Panc1 (cell line): Measurements from ENCODE around the gene MOCS1.

ENCODE experiments used
- CTCF ChIP-seq: fragments of 450-650 bp; IDR thresholded peaks from 2 replicates; pipeline ENCODE4 v1.5.1; 2017; ENCODE audit warnings: mild to moderate bottlenecking
- POLR2AphosphoS5 ChIP-seq: IDR thresholded peaks from 2 replicates; pipeline ENCODE4 v1.6.1; 2012; ENCODE audit warnings: mild to moderate bottlenecking, low read depth, low read length, moderate library complexity
- SIN3A ChIP-seq: IDR thresholded peaks from 2 replicates; pipeline ENCODE4 v1.6.1; 2012; ENCODE audit warnings: low read depth, mild to moderate bottlenecking, low read length, moderate library complexity, borderline replicate concordance; ENCODE audit not compliant: insufficient read depth
- TCF7L2 ChIP-seq: IDR thresholded peaks from 2 replicates; pipeline ENCODE4 v1.6.1; 2011; ENCODE audit warnings: mild to moderate bottlenecking, low read depth, low read length, inconsistent platforms

- TF ChIP-seq CTCF: no peak
- TF ChIP-seq TCF7L2: no peak
- no peak for TF ChIP-seq SIN3A
- no peak for TF ChIP-seq POLR2AphosphoS5
Measured at GRCh38 chr6:39903656-39904055, 30.6 kb downstream of the MOCS1 start.
